K562 (cell line): Measurements from ENCODE around the gene B2M. TPM values are rescaled to one million over a fixed set of nuclear protein-coding genes. Genes with fewer than 3 reads are reported as not detected.
A peak's percentile ranks its signal among the peaks of the same experiment; 100 is the strongest.

ENCODE experiments used
- CCAR2 ChIP-seq: fragments of 200-400 bp; formaldehyde crosslinking; IDR thresholded peaks from 2 replicates; pipeline ENCODE4 v1.6.1; 2017; ENCODE audit warnings: mild to moderate bottlenecking, low read depth, low read length
- CCNT2 ChIP-seq: IDR thresholded peaks from 2 replicates; pipeline ENCODE4 v1.6.1; 2011; ENCODE audit warnings: borderline replicate concordance, low read depth, mild to moderate bottlenecking, moderate library complexity, mixed read lengths, low read length; ENCODE audit not compliant: insufficient read length; ENCODE audit errors: extremely low read depth
- ELK3 ChIP-seq: fragments of 450-650 bp; formaldehyde crosslinking; IDR thresholded peaks from 2 replicates; pipeline ENCODE4 v1.4.0; 2020; ENCODE audit warnings: mild to moderate bottlenecking
- KLF16 ChIP-seq: IDR thresholded peaks from 2 replicates; pipeline ENCODE4 v1.6.1; 2016; ENCODE audit warnings: antibody characterized with exemption
- PHF20 ChIP-seq: fragments of 450-650 bp; IDR thresholded peaks from 2 replicates; pipeline ENCODE4 v1.6.1; 2018; ENCODE audit not compliant: partially characterized antibody
- SRF ChIP-seq, 2 experiments: fragments of 250-450, 450-650 bp in 1 of 2; sonication (Bioruptor Pico) in 1 of 2; sonication (generic) in 1 of 2; formaldehyde crosslinking; IDR thresholded peaks; 2 replicates each; pipeline versions ENCODE4 v1.5.0 to v1.5.1; 2020 to 2022; ENCODE audit warnings: mild to moderate bottlenecking in 1 of 2, missing genetic modification reagents in 1 of 2
- TCF3 ChIP-seq: sonication (generic); formaldehyde crosslinking; IDR thresholded peaks from 2 replicates; pipeline ENCODE4 v1.4.0; 2020; ENCODE audit warnings: mild to moderate bottlenecking, missing genetic modification reagents
- ZBTB7A ChIP-seq: IDR thresholded peaks from 2 replicates; pipeline ENCODE4 v1.6.1; 2011; ENCODE audit warnings: low read depth, mild to moderate bottlenecking, low read length, moderate library complexity, borderline replicate concordance; ENCODE audit not compliant: control insufficient read depth
- ZC3H11A ChIP-seq: IDR thresholded peaks from 2 replicates; pipeline ENCODE4 v1.6.1; 2012; ENCODE audit warnings: low read depth, low read length, improper control_type of control experiment
- ZC3H4 ChIP-seq: sonication (generic); formaldehyde crosslinking; IDR thresholded peaks from 2 replicates; pipeline ENCODE4 v1.9.0; 2021; ENCODE audit warnings: missing genetic modification reagents, borderline replicate concordance
- ZC3H8 ChIP-seq: fragments of 450-650 bp; IDR thresholded peaks from 2 replicates; pipeline ENCODE4 v1.6.1; 2017
- ZNF316 ChIP-seq: fragments of 450-650 bp; IDR thresholded peaks from 2 replicates; pipeline ENCODE4 v1.6.1; 2016
- ZNF699 ChIP-seq: fragments of 250-450 bp; sonication (Bioruptor Pico); IDR thresholded peaks from 2 replicates; pipeline ENCODE4 v1.8.0; 2021; ENCODE audit warnings: mild to moderate bottlenecking, moderate library complexity; ENCODE audit not compliant: insufficient replicate concordance
- polyA plus RNA-seq, 8 experiments: library from polyadenylated mRNA; depleted of rRNA in 4 of 8; stranded (reverse) in 5 of 8; unstranded in 3 of 8; fragments of >200 nt; fragmentation: Nextera tagmentation in 2 of 8; fragmentation: Illumina TruSeq in 1 of 8; extraction: Ambion mirVana in 2 of 8; extraction: Trizol in 1 of 8; gene quantifications; 2 replicates each; pipeline versions ENCODE4 v1.2.1 to v1.2.3, GENCODE V29; 2011 to 2014; ENCODE audit warnings: inconsistent platforms in 1 of 8, missing spikeins in 1 of 8
- total RNA-seq, 7 experiments: library from RNA; depleted of rRNA in 6 of 7; stranded (reverse); fragments of >200 nt in 6 of 7; fragmentation: Illumina TruSeq in 2 of 7; extraction: Trizol in 2 of 7; gene quantifications; 2 replicates each; pipeline versions ENCODE4 v1.2.1 to v1.2.3, GENCODE V29; 2011 to 2021; ENCODE audit warnings: low replicate concordance in 1 of 7
- TF ChIP-seq, protein P1 (sequence below): fragments of 450-650 bp; IDR thresholded peaks from 2 replicates; pipeline ENCODE4 v1.6.1; 2016; ENCODE audit warnings: antibody characterized with exemption
- TF ChIP-seq, protein P2 (sequence below): fragments of 250-450 bp; sonication (Bioruptor Pico); IDR thresholded peaks from 2 replicates; pipeline ENCODE4 v1.8.0; 2022; ENCODE audit warnings: inconsistent platforms
- TF ChIP-seq, protein P3 (sequence below): fragments of 450-650 bp; IDR thresholded peaks from 2 replicates; pipeline ENCODE4 v1.7.0; 2016; ENCODE audit warnings: borderline replicate concordance
- TF ChIP-seq, protein P4 (sequence below), 2 experiments: fragments of 450-650 bp in 1 of 2; sonication (generic) in 1 of 2; formaldehyde crosslinking in 1 of 2; IDR thresholded peaks in 1 of 2; conservative IDR thresholded peaks in 1 of 2; 2 replicates each; pipeline versions ENCODE4 v1.6.1 to v1.8.1; 2016 to 2023; ENCODE audit warnings: mild to moderate bottlenecking in 2 of 2, moderate library complexity in 2 of 2, inconsistent platforms in 1 of 2, missing genetic modification reagents in 1 of 2
- TF ChIP-seq, protein P5 (sequence below): fragments of 250-450 bp; sonication (Bioruptor Pico); IDR thresholded peaks from 2 replicates; pipeline ENCODE4 v1.9.0; 2021; ENCODE audit warnings: mild to moderate bottlenecking

The B2M gene
- total and polyA plus RNA-seq, 9 of the 15 experiments (the other 6 are each of a cell fraction or from before 2014, with no cell fraction given), result 460 to 3,138 (median 1,032) TPM

DNA sequence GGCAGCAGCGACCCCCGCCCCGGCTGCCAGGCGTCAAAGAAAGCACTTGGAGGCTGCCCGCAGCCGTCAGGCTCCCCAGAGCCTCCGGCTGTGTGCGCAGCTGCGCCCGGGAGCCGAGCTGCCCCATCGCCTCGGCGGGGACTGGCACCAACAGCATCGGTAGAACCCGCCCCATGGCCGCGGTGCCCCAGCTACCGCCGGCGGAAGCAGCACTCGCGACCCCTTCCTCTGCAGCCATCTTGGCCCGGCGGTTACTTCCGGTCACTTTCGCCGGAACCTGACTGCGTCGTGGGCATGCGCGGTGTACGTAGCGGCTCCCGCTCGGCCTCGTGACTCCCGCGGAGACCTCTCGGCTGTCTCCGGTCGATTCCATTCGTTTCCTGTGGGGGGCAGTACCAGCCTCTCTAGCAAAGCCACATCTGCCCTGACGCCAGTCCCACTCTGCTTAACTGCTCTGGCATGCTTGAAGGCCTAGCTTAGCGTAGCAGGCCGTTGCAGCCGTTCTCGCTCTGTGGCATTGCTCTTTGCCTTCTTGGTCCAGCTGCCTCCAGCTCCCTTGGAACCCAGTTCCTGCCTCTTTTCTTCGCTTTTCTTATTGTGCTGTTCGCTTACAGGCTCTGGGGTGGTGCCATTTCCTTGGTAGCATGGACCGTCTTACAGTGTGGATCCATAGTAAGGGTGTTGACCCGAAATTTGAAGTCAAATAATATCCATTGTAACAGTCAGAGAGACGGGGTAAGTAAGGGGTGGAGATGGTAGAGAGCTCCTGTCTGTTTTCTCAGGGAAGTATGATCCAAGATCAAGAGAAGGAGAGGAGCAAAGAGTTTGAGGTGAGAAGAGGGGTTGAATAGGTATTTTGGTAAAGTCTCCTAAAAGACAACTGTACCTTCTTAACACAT lies 47.7 kb upstream of the B2M start, which contains the start of gene SPG11 (continued):
- TF ChIP-seq ZBTB7A, result peak; percentile 86
- TF ChIP-seq ZC3H4 (CRISPR knock-in tag), result no peak
- peak; percentile 67 for TF ChIP-seq PHF20
- TF ChIP-seq TCF3 (CRISPR knock-in tag), result peak; percentile 33; the same call in 1 of the 2 replicates
- TF ChIP-seq ZC3H8, result no peak
- TF ChIP-seq CCNT2, result peak; percentile 77
- TF ChIP-seq, protein P1, sequence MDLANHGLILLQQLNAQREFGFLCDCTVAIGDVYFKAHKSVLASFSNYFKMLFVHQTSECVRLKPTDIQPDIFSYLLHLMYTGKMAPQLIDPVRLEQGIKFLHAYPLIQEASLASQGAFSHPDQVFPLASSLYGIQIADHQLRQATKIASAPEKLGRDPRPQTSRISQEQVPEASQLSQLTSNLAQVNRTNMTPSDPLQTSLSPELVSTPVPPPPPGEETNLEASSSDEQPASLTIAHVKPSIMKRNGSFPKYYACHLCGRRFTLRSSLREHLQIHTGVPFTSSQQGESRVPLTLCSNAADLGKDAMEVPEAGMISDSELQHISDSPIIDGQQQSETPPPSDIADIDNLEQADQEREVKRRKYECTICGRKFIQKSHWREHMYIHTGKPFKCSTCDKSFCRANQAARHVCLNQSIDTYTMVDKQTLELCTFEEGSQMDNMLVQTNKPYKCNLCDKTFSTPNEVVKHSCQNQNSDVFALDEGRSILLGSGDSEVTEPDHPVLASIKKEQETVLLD, result peak; percentile 93
- no peak for TF ChIP-seq CCAR2
- TF ChIP-seq, protein P2, sequence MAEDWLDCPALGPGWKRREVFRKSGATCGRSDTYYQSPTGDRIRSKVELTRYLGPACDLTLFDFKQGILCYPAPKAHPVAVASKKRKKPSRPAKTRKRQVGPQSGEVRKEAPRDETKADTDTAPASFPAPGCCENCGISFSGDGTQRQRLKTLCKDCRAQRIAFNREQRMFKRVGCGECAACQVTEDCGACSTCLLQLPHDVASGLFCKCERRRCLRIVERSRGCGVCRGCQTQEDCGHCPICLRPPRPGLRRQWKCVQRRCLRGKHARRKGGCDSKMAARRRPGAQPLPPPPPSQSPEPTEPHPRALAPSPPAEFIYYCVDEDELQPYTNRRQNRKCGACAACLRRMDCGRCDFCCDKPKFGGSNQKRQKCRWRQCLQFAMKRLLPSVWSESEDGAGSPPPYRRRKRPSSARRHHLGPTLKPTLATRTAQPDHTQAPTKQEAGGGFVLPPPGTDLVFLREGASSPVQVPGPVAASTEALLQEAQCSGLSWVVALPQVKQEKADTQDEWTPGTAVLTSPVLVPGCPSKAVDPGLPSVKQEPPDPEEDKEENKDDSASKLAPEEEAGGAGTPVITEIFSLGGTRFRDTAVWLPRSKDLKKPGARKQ (CRISPR knock-in tag), result no peak
- TF ChIP-seq ZC3H11A, result peak; percentile 40; the same call in 1 of the 2 replicates
- no peak for TF ChIP-seq ZNF699 (CRISPR knock-in tag)
- no peak for TF ChIP-seq ZNF316
- no peak; the same call in 1 of the 2 replicates for TF ChIP-seq KLF16
- TF ChIP-seq, protein P3, sequence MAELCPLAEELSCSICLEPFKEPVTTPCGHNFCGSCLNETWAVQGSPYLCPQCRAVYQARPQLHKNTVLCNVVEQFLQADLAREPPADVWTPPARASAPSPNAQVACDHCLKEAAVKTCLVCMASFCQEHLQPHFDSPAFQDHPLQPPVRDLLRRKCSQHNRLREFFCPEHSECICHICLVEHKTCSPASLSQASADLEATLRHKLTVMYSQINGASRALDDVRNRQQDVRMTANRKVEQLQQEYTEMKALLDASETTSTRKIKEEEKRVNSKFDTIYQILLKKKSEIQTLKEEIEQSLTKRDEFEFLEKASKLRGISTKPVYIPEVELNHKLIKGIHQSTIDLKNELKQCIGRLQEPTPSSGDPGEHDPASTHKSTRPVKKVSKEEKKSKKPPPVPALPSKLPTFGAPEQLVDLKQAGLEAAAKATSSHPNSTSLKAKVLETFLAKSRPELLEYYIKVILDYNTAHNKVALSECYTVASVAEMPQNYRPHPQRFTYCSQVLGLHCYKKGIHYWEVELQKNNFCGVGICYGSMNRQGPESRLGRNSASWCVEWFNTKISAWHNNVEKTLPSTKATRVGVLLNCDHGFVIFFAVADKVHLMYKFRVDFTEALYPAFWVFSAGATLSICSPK, result no peak
- no peak for TF ChIP-seq ELK3 (CRISPR knock-in tag)
- TF ChIP-seq, protein P4, sequence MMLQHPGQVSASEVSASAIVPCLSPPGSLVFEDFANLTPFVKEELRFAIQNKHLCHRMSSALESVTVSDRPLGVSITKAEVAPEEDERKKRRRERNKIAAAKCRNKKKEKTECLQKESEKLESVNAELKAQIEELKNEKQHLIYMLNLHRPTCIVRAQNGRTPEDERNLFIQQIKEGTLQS (IDR thresholded peaks at IDR 0.05), result no peak
- TF ChIP-seq, protein P4 (CRISPR knock-in tag; conservative IDR thresholded peaks at IDR 0.05), result peak; percentile 87
- TF ChIP-seq, protein P5, sequence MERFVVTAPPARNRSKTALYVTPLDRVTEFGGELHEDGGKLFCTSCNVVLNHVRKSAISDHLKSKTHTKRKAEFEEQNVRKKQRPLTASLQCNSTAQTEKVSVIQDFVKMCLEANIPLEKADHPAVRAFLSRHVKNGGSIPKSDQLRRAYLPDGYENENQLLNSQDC, result no peak
- TF ChIP-seq SRF (CRISPR knock-in tag; IDR thresholded peaks at IDR 0.05), result peak in 1 of 2 experiments; percentile 65; a peak in 2 of 4 replicates
